Raji (cell line): ENCODE results near the gene QRSL1.

ENCODE experiments used
- POLR2A ChIP-seq: IDR thresholded peaks from 2 replicates; pipeline ENCODE4 v1.6.1; 2011; ENCODE audit warnings: low read depth, low read length, control low read depth; ENCODE audit not compliant: insufficient read depth

Gene QRSL1

GRCh38 chr6:106648651-106649308, 19.4 kb downstream of the QRSL1 start:
- no peak for TF ChIP-seq POLR2A

- TF ChIP-seq POLR2A, result no peak
Measured at GRCh38 chr6:106658469-106658868, 29.1 kb downstream of the QRSL1 start.

- TF ChIP-seq POLR2A, result no peak
Measured at GRCh38 chr6:106659859-106660258, 30.5 kb downstream of the QRSL1 start.

- TF ChIP-seq POLR2A, result no peak
Measured at GRCh38 chr6:106662458-106662857, 33.1 kb downstream of the QRSL1 start.

- no peak for TF ChIP-seq POLR2A
Measured at GRCh38 chr6:106666282-106667021, 37.1 kb downstream of the QRSL1 start.

GRCh38 chr6:106667022-106667402, 37.6 kb downstream of the QRSL1 start:
- no peak for TF ChIP-seq POLR2A

GRCh38 chr6:106670236-106670635, 40.9 kb downstream of the QRSL1 start:
- TF ChIP-seq POLR2A, result no peak

- TF ChIP-seq POLR2A, result no peak
Measured at GRCh38 chr6:106671651-106672050, 42.3 kb downstream of the QRSL1 start.

- TF ChIP-seq POLR2A, result no peak
Measured at GRCh38 chr6:106674541-106675229, 45.3 kb downstream of the QRSL1 start.

GRCh38 chr6:106677282-106677681, 47.9 kb downstream of the QRSL1 start:
- TF ChIP-seq POLR2A, result no peak

GRCh38 chr6:106684011-106684410, 54.6 kb downstream of the QRSL1 start:
- TF ChIP-seq POLR2A, result no peak

GRCh38 chr6:106685833-106686232, 56.5 kb downstream of the QRSL1 start:
- TF ChIP-seq POLR2A, result no peak

GRCh38 chr6:106688177-106688951, 59.0 kb downstream of the QRSL1 start:
- no peak for TF ChIP-seq POLR2A

GRCh38 chr6:106692112-106692818, 62.9 kb downstream of the QRSL1 start:
- TF ChIP-seq POLR2A, result no peak

GRCh38 chr6:106692819-106693208, 63.4 kb downstream of the QRSL1 start:
- TF ChIP-seq POLR2A, result no peak
